Esophagus squamous epithelium (tissue), 5 donors: ENCODE data around the gene TMEM38B. TPM values are rescaled to one million over a fixed set of nuclear protein-coding genes. Genes with fewer than 3 reads are reported as not detected.
"Not testable (repeated sequence)": the region's sequence is repeated elsewhere in the genome, so short reads cannot be mapped to it uniquely, and the experiment has no call there.

Experiments used
- DNase-seq: peaks from one replicate; lab custom pipeline; 2025; lab: John Stamatoyannopoulos, UW
- H3K27ac ChIP-seq, 4 donors: fragments of 200-600 bp; sonication (generic); one replicate each; pipeline ENCODE4 v1.5.1; 2016 to 2019; ENCODE audit warnings: mild to moderate bottlenecking in 1 of 4
- H3K27me3 ChIP-seq, 4 donors: fragments of 200-600 bp; sonication (generic); 1 replicate in 3 of 4; 2 replicates in 1 of 4; pipeline versions ENCODE4 v1.5.1 to v1.6.0; 2017 to 2021; ENCODE audit warnings: antibody characterized with exemption in 1 of 4
- H3K36me3 ChIP-seq, 3 donors: fragments of 200-600 bp; sonication (generic); one replicate each; pipeline ENCODE4 v1.5.1; 2016 to 2019
- H3K4me1 ChIP-seq, 3 donors: fragments of 200-600 bp; sonication (generic); one replicate each; pipeline ENCODE4 v1.5.1; 2017 to 2019
- H3K4me3 ChIP-seq, 4 donors: fragments of 200-600 bp; sonication (generic); 1 replicate in 3 of 4; 2 replicates in 1 of 4; pipeline ENCODE4 v1.5.1; 2016 to 2019; ENCODE audit warnings: mild to moderate bottlenecking in 2 of 4, moderate library complexity in 1 of 4
- H3K9me3 ChIP-seq, 3 donors: fragments of 200-600 bp; sonication (generic); one replicate each; pipeline ENCODE4 v1.5.1; 2016 to 2019
- CTCF ChIP-seq, 6 experiments: fragments of 450-650 bp in 4 of 6; fragments of 200-600 bp in 2 of 6; sonication (generic) in 2 of 6; IDR thresholded peaks; one replicate each; pipeline ENCODE4 v1.5.1; 2016 to 2019; ENCODE audit warnings: antibody characterized with exemption in 6 of 6, mild to moderate bottlenecking in 4 of 6, moderate library complexity in 4 of 6
- POLR2A ChIP-seq, 4 donors: fragments of 450-650 bp; IDR thresholded peaks; one replicate each; pipeline ENCODE4 v1.6.1; 2017; ENCODE audit warnings: antibody characterized with exemption in 4 of 4, mild to moderate bottlenecking in 4 of 4, moderate library complexity in 3 of 4
- WGBS, 2 donors: methylation state at CpG; one replicate each; pipeline ENCODE4 v1.1.5; 2018; 5-methylcytosine and 5-hydroxymethylcytosine counted together
- intact Hi-C: fragments of 100-400 bp; cut with DNase I; formaldehyde crosslinking; loops from one replicate; pipeline ENCODE4 v1.15.0; 2022
- total RNA-seq, 4 donors: library from RNA; depleted of rRNA; stranded (reverse); fragments of >200 nt; gene quantifications; one replicate each; pipeline ENCODE4 v1.1.0, GENCODE V29; 2016
- donor health status: DM: yes; HTN: yes; CAD: no.

Gene TMEM38B
- total RNA-seq, 4 donors from 2014 or later: 3.5 to 7.6 (median 7.2) TPM

- H3K27ac ChIP-seq: no peak overlapping the region
- no peak for DNase-seq
- no peaks in the 10 kb centered on the region for H3K9me3 ChIP-seq
- no peaks in the 10 kb centered on the region for H3K4me1 ChIP-seq
- no peak overlapping the region for H3K4me3 ChIP-seq
- intact Hi-C loops: no loop called here
- TF ChIP-seq CTCF (IDR thresholded peaks at IDR 0.05) (no peak), POLR2A (IDR thresholded peaks at IDR 0.05) (no peak)
- H3K36me3 ChIP-seq: no peaks in the 10 kb centered on the region
- 80% methylated on average over 1 of the region's 11 CpGs; no CpG with 5 or more reads in 1 of the 2 donors for WGBS, 2 donors
- no peaks in the 10 kb centered on the region for H3K27me3 ChIP-seq
These were observed 19.1 kb downstream of the TMEM38B start for GRCh38 chr9:105713260-105714019.

GRCh38 chr9:105714020-105714331, 19.6 kb downstream of the TMEM38B start:
- no peak overlapping the region for H3K27ac ChIP-seq
- no peak overlapping the region for H3K4me3 ChIP-seq
- no peaks in the 10 kb centered on the region for H3K27me3 ChIP-seq
- no peaks in the 10 kb centered on the region for H3K9me3 ChIP-seq
- 100% methylated on average over 1 of the region's 2 CpGs; no CpG with 5 or more reads in 1 of the 2 donors for WGBS, 2 donors
- intact Hi-C loops: no loop called here
- H3K4me1 ChIP-seq: no peaks in the 10 kb centered on the region
- no peak for DNase-seq
- H3K36me3 ChIP-seq: no peaks in the 10 kb centered on the region
- no peak for TF ChIP-seq POLR2A (IDR thresholded peaks at IDR 0.05)
- no peak for TF ChIP-seq CTCF (IDR thresholded peaks at IDR 0.05)

GRCh38 chr9:105716146-105716545, 21.8 kb downstream of the TMEM38B start:
- Histone ChIP-seq H3K36me3 (no peaks in the 10 kb centered on the region), H3K4me3 (no peak overlapping the region), H3K9me3 (no peaks in the 10 kb centered on the region), H3K4me1 (no peaks in the 10 kb centered on the region), H3K27ac (no peak overlapping the region), H3K27me3 (no peaks in the 10 kb centered on the region)
- TF ChIP-seq CTCF (IDR thresholded peaks at IDR 0.05): no peak
- TF ChIP-seq POLR2A (IDR thresholded peaks at IDR 0.05): no peak
- intact Hi-C loops: no loop called here
- no peak for DNase-seq
- WGBS, 2 donors: 75% methylated on average over 1 of the region's 1 CpG; no CpG with 5 or more reads in 1 of the 2 donors

GRCh38 chr9:105722099-105722498, 27.8 kb downstream of the TMEM38B start:
- H3K4me1 ChIP-seq: no peaks in the 10 kb centered on the region
- intact Hi-C loops: no loop called here
- peaks cover 0 to 7% (median 0%) of the 10 kb centered on the region in 3 donors for H3K36me3 ChIP-seq
- no peaks in the 10 kb centered on the region for H3K9me3 ChIP-seq
- DNase-seq: no peak
- H3K27me3 ChIP-seq: no peaks in the 10 kb centered on the region
- TF ChIP-seq CTCF (IDR thresholded peaks at IDR 0.05) (no peak), POLR2A (IDR thresholded peaks at IDR 0.05) (no peak)
- H3K27ac ChIP-seq: no peak overlapping the region
- WGBS, 2 donors: 76 to 89% methylated on average over 3 of the region's 3 CpGs
- no peak overlapping the region for H3K4me3 ChIP-seq

- TF ChIP-seq CTCF (IDR thresholded peaks at IDR 0.05) (no peak), POLR2A (IDR thresholded peaks at IDR 0.05) (no peak)
- Histone ChIP-seq H3K4me1 (no peaks in the 10 kb centered on the region), H3K36me3 (peaks cover 0 to 7% (median 0%) of the 10 kb centered on the region in 3 donors), H3K27me3 (no peaks in the 10 kb centered on the region), H3K27ac (no peak overlapping the region), H3K9me3 (no peaks in the 10 kb centered on the region), H3K4me3 (no peak overlapping the region)
- WGBS, 2 donors: 88 to 93% methylated on average over 2 of the region's 2 CpGs
- no peak for DNase-seq
- intact Hi-C loops: no loop called here
These were observed 31.0 kb downstream of the TMEM38B start for GRCh38 chr9:105725370-105725769.

- DNase-seq, H3K9me3 ChIP-seq, H3K27ac ChIP-seq, H3K4me3 ChIP-seq, H3K4me1 ChIP-seq, H3K27me3 ChIP-seq, intact Hi-C loops, H3K36me3 ChIP-seq: not testable (repeated sequence)
- WGBS, 2 donors: 96 to 98% methylated on average over 5 of the region's 5 CpGs
These were observed 33.9 kb downstream of the TMEM38B start for GRCh38 chr9:105728230-105728629.

- H3K36me3 ChIP-seq, DNase-seq, H3K4me3 ChIP-seq, H3K27ac ChIP-seq, intact Hi-C loops, H3K27me3 ChIP-seq, H3K4me1 ChIP-seq: not testable (repeated sequence)
- WGBS, 2 donors: 85 to 93% methylated on average over 2 of the region's 2 CpGs
- peaks cover 0 to 29% (median 12%) of the 10 kb centered on the region in 3 donors for H3K9me3 ChIP-seq
These were observed 37.1 kb downstream of the TMEM38B start for GRCh38 chr9:105731420-105731819.
